Astrocyte of the hippocampus (primary cell): Measurements from ENCODE around the gene PYGM.
A peak's percentile ranks its signal among the peaks of the same experiment; 100 is the strongest.

Experiments
- DNase-seq: peaks from one replicate; pipeline ENCODE4 v3.0.0; 2011; ENCODE audit warnings: low read depth, low spot score

PYGM gene

GRCh38 chr11:64735725-64736259 is 24.0 kb downstream of the PYGM start:
- no peak for DNase-seq

GRCh38 chr11:64734811-64735724 is 24.7 kb downstream of the PYGM start:
- no peak for DNase-seq

- no peak for DNase-seq
Observed at GRCh38 chr11:64731601-64732000, 28.2 kb downstream of the PYGM start.

- no peak for DNase-seq
Observed at GRCh38 chr11:64729851-64730382, 29.9 kb downstream of the PYGM start.

GRCh38 chr11:64728757-64729365 is 30.9 kb downstream of the PYGM start:
- DNase-seq = no peak

- DNase-seq = no peak
Observed at GRCh38 chr11:64726867-64727530, 32.8 kb downstream of the PYGM start.

- DNase-seq = no peak
Observed at GRCh38 chr11:64726211-64726641, 33.5 kb downstream of the PYGM start.

- DNase-seq = no peak
Observed at GRCh38 chr11:64724863-64725532, 34.8 kb downstream of the PYGM start.

GRCh38 chr11:64723907-64724862 is 35.6 kb downstream of the PYGM start:
- DNase-seq = no peak

- DNase-seq = peak; percentile 95
Observed at GRCh38 chr11:64723117-64723906, 36.5 kb downstream of the PYGM start, which contains the start of gene NRXN2. TSS of gene NRXN2 (minus strand) at chr11:64723197. CDS start at chr11:64713699, 9,498 bp downstream.

GRCh38 chr11:64722141-64723065 is 37.4 kb downstream of the PYGM start:
- DNase-seq = no peak

GRCh38 chr11:64721359-64721699 is 38.4 kb downstream of the PYGM start:
- no peak for DNase-seq

GRCh38 chr11:64720640-64721358 is 39.0 kb downstream of the PYGM start:
- no peak for DNase-seq

- no peak for DNase-seq
Observed at GRCh38 chr11:64720167-64720566, 39.6 kb downstream of the PYGM start.

- no peak for DNase-seq
Observed at GRCh38 chr11:64719406-64719805, 40.4 kb downstream of the PYGM start.

- no peak for DNase-seq
Observed at GRCh38 chr11:64718780-64719124, 41.0 kb downstream of the PYGM start.

- DNase-seq = no peak
Observed at GRCh38 chr11:64718084-64718779, 41.5 kb downstream of the PYGM start.
